Neural cell (in vitro differentiated cells): ENCODE results near the gene IQSEC1. TPM values are rescaled to one million over a fixed set of nuclear protein-coding genes. Genes with fewer than 3 reads are reported as not detected.

Experiments used
- H2AFZ ChIP-seq: fragments of 200-600, 300-800 bp; sonication (generic), shearing (Covaris generic); 2 replicates; pipeline ENCODE4 v1.6.0; 2014; ENCODE audit warnings: low read depth, mild to moderate bottlenecking, antibody characterized with exemption, low read length, moderate library complexity
- H3F3A ChIP-seq: fragments of 200-600 bp; shearing (Covaris generic); 2 replicates; pipeline ENCODE4 v1.6.1; 2016; ENCODE audit warnings: mild to moderate bottlenecking, moderate library complexity, mixed read lengths, antibody characterized with exemption, low read length; ENCODE audit not compliant: insufficient read depth, poor library complexity, severe bottlenecking
- H3K27ac ChIP-seq: fragments of 200-600, 300-800 bp; sonication (generic), shearing (Covaris generic); 2 replicates; pipeline ENCODE4 v1.5.1; 2014; ENCODE audit warnings: mild to moderate bottlenecking, low read length, moderate library complexity
- H3K27me3 ChIP-seq: fragments of 300-800, 200-600 bp; sonication (generic), shearing (Covaris generic); 2 replicates; pipeline ENCODE4 v1.6.0; 2014; ENCODE audit warnings: mild to moderate bottlenecking, low read depth, low read length, moderate library complexity; ENCODE audit not compliant: insufficient read depth
- H3K36me3 ChIP-seq: fragments of 300-800, 200-600 bp; sonication (generic), shearing (Covaris generic); 2 replicates; pipeline ENCODE4 v1.5.1; 2014; ENCODE audit warnings: mild to moderate bottlenecking, antibody characterized with exemption, low read length, moderate library complexity; ENCODE audit not compliant: insufficient read depth
- H3K4me2 ChIP-seq: fragments of 300-800, 200-600 bp; sonication (generic), shearing (Covaris generic); 2 replicates; pipeline ENCODE4 v1.6.0; 2014; ENCODE audit warnings: mild to moderate bottlenecking, low read length
- H3K4me3 ChIP-seq: fragments of 300-800, 200-600 bp; sonication (generic), shearing (Covaris generic); 2 replicates; pipeline ENCODE4 v1.5.1; 2014; ENCODE audit warnings: mild to moderate bottlenecking, low read length, moderate library complexity
- H3K79me2 ChIP-seq: fragments of 200-600 bp; shearing (Covaris generic); replicated peaks from 2 replicates; pipeline ENCODE4 v1.6.0; 2014; ENCODE audit warnings: mild to moderate bottlenecking, low read length, moderate library complexity; ENCODE audit not compliant: insufficient read depth
- H3K9ac ChIP-seq: fragments of 300-800, 200-600 bp; sonication (generic), shearing (Covaris generic); 2 replicates; pipeline ENCODE4 v1.6.1; 2016; ENCODE audit warnings: mild to moderate bottlenecking, low read length, mixed read lengths
- H3K9me2 ChIP-seq: fragments of 200-600 bp; shearing (Covaris generic); 2 replicates; pipeline ENCODE4 v1.6.1; 2016; ENCODE audit warnings: mild to moderate bottlenecking, low read length, mixed read lengths; ENCODE audit not compliant: insufficient read depth
- H3K9me3 ChIP-seq: fragments of 200-600, 300-800 bp; sonication (generic), shearing (Covaris generic); 2 replicates; pipeline ENCODE4 v1.6.1; 2016; ENCODE audit warnings: mild to moderate bottlenecking, mixed run types, low read length, moderate library complexity, mixed read lengths
- H4K20me1 ChIP-seq: fragments of 200-600 bp; shearing (Covaris generic); 2 replicates; pipeline ENCODE4 v1.6.1; 2016; ENCODE audit warnings: mild to moderate bottlenecking, mixed run types; ENCODE audit not compliant: insufficient read depth
- EP300 ChIP-seq: fragments of 450-650 bp; conservative IDR thresholded peaks from 2 replicates; pipeline ENCODE4 v1.6.1; 2014; ENCODE audit warnings: antibody characterized with exemption, mild to moderate bottlenecking, moderate library complexity; ENCODE audit not compliant: poor library complexity, severe bottlenecking
- EZH2 ChIP-seq: fragments of 200-600, 300-800 bp; shearing (Covaris generic), sonication (generic); IDR thresholded peaks from 2 replicates; pipeline ENCODE4 v1.6.1; 2014; ENCODE audit warnings: antibody characterized with exemption, low read length, borderline replicate concordance, mild to moderate bottlenecking; ENCODE audit not compliant: insufficient read depth, poor library complexity, severe bottlenecking
- MXI1 ChIP-seq: fragments of 450-650 bp; conservative IDR thresholded peaks from 2 replicates; pipeline ENCODE4 v1.6.1; 2014; ENCODE audit warnings: antibody characterized with exemption, mild to moderate bottlenecking; ENCODE audit not compliant: poor library complexity, severe bottlenecking
- POLR2AphosphoS5 ChIP-seq: IDR thresholded peaks from 2 replicates; pipeline ENCODE4 v1.6.1; 2012
- RAD21 ChIP-seq: fragments of 450-650 bp; conservative IDR thresholded peaks from 2 replicates; pipeline ENCODE4 v1.6.1; 2014; ENCODE audit warnings: antibody characterized with exemption, mild to moderate bottlenecking, moderate library complexity
- SMC3 ChIP-seq: fragments of 450-650 bp; conservative IDR thresholded peaks from 2 replicates; pipeline ENCODE4 v1.6.1; 2014; ENCODE audit warnings: antibody characterized with exemption, mild to moderate bottlenecking, moderate library complexity; ENCODE audit not compliant: poor library complexity
- TAF1 ChIP-seq: IDR thresholded peaks from 2 replicates; pipeline ENCODE4 v1.6.1; 2012; ENCODE audit warnings: low read depth
- polyA plus RNA-seq: library from polyadenylated mRNA; depleted of rRNA; stranded (reverse); fragments of >200 nt; gene quantifications from 2 replicates; pipeline ENCODE4 v1.2.3, GENCODE V29; 2014
- TF ChIP-seq, protein P1 (sequence below): fragments of 450-650 bp; IDR thresholded peaks from 2 replicates; pipeline ENCODE4 v1.5.1; 2014; ENCODE audit warnings: antibody characterized with exemption, mild to moderate bottlenecking, moderate library complexity; ENCODE audit not compliant: poor library complexity, severe bottlenecking
- TF ChIP-seq, protein P2 (sequence below): IDR thresholded peaks from 2 replicates; pipeline ENCODE4 v1.6.1; 2012; ENCODE audit warnings: borderline replicate concordance

Gene IQSEC1
- polyA plus RNA-seq, 1 donor from 2014 or later: 6.0 TPM

DNA sequence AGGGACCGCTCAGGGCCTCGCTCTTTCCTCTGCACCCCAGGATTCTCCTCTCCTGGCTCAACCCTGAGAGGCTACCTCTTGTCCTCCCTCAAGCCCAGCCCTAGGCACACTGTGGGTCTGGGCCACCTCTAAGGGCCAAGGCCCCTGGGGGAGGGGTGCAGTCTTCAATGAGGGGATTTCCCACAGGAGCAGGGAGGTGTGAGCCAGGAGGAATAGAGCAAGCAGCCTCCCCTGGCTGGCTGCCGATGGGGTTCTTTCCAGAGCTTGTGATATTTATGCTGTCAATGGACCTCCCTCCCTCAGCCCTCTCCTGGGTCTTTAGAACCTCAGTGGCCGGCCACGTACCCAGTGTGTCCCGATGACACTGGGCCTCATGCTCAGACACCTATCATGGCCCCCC lies 132.4 kb downstream of the IQSEC1 start:
- no peaks in the 10 kb centered on the region for H3K9me2 ChIP-seq
- no peak overlapping the region for H3K4me3 ChIP-seq
- H3K9ac ChIP-seq: no peak overlapping the region
- no peaks in the 10 kb centered on the region for H3F3A ChIP-seq
- no peaks in the 10 kb centered on the region for H3K36me3 ChIP-seq
- no peaks in the 10 kb centered on the region for H3K27me3 ChIP-seq
- no peaks in the 10 kb centered on the region for H3K9me3 ChIP-seq
- TF ChIP-seq SMC3: no peak
- no peak for TF ChIP-seq EP300
- TF ChIP-seq, protein P1, sequence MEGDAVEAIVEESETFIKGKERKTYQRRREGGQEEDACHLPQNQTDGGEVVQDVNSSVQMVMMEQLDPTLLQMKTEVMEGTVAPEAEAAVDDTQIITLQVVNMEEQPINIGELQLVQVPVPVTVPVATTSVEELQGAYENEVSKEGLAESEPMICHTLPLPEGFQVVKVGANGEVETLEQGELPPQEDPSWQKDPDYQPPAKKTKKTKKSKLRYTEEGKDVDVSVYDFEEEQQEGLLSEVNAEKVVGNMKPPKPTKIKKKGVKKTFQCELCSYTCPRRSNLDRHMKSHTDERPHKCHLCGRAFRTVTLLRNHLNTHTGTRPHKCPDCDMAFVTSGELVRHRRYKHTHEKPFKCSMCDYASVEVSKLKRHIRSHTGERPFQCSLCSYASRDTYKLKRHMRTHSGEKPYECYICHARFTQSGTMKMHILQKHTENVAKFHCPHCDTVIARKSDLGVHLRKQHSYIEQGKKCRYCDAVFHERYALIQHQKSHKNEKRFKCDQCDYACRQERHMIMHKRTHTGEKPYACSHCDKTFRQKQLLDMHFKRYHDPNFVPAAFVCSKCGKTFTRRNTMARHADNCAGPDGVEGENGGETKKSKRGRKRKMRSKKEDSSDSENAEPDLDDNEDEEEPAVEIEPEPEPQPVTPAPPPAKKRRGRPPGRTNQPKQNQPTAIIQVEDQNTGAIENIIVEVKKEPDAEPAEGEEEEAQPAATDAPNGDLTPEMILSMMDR: no peak
- TF ChIP-seq MXI1: no peak
- no peak for TF ChIP-seq RAD21
- TF ChIP-seq, protein P2, sequence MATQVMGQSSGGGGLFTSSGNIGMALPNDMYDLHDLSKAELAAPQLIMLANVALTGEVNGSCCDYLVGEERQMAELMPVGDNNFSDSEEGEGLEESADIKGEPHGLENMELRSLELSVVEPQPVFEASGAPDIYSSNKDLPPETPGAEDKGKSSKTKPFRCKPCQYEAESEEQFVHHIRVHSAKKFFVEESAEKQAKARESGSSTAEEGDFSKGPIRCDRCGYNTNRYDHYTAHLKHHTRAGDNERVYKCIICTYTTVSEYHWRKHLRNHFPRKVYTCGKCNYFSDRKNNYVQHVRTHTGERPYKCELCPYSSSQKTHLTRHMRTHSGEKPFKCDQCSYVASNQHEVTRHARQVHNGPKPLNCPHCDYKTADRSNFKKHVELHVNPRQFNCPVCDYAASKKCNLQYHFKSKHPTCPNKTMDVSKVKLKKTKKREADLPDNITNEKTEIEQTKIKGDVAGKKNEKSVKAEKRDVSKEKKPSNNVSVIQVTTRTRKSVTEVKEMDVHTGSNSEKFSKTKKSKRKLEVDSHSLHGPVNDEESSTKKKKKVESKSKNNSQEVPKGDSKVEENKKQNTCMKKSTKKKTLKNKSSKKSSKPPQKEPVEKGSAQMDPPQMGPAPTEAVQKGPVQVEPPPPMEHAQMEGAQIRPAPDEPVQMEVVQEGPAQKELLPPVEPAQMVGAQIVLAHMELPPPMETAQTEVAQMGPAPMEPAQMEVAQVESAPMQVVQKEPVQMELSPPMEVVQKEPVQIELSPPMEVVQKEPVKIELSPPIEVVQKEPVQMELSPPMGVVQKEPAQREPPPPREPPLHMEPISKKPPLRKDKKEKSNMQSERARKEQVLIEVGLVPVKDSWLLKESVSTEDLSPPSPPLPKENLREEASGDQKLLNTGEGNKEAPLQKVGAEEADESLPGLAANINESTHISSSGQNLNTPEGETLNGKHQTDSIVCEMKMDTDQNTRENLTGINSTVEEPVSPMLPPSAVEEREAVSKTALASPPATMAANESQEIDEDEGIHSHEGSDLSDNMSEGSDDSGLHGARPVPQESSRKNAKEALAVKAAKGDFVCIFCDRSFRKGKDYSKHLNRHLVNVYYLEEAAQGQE: no peak
- no peak for TF ChIP-seq TAF1
- no peak for TF ChIP-seq POLR2AphosphoS5
- TF ChIP-seq EZH2: no peak
- H2AFZ ChIP-seq: no peak overlapping the region
- H3K79me2 ChIP-seq: no peaks in the 10 kb centered on the region
- H3K27ac ChIP-seq: no peak overlapping the region
- no peaks in the 10 kb centered on the region for H4K20me1 ChIP-seq
- H3K4me2 ChIP-seq: no peak overlapping the region

DNA sequence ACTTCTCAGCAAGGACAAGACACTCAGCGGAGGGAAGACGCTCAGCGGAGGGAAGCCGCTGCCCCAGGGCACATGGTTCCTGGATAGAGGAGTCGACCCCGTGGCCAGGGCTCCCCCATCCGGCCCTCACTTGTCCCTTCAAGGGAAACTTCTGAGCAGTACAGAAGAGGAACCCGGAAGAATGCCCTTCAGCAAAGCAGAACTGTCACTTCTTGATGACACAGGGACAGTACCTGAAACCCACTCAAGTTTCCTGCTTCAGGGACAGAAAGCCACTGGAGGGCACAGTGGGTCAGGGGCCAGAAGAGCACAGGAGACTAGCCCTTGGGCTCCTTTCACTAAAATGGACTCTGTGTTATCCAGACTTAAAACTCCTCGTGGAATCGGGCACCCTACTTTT lies 134.1 kb downstream of the IQSEC1 start:
- Histone ChIP-seq H3F3A (no peaks in the 10 kb centered on the region), H4K20me1 (no peaks in the 10 kb centered on the region), H3K9me3 (no peaks in the 10 kb centered on the region), H3K9ac (no peak overlapping the region), H3K27me3 (no peaks in the 10 kb centered on the region), H3K4me3 (no peak overlapping the region), H3K27ac (no peak overlapping the region), H2AFZ (no peak overlapping the region), H3K79me2 (no peaks in the 10 kb centered on the region), H3K4me2 (no peak overlapping the region), H3K9me2 (no peaks in the 10 kb centered on the region), H3K36me3 (no peaks in the 10 kb centered on the region)
- TF ChIP-seq RAD21 (no peak), POLR2AphosphoS5 (no peak), EZH2 (no peak), SMC3 (no peak)
- TF ChIP-seq, protein P2: no peak
